Smooth muscle cell (in vitro differentiated cells): ENCODE measurements around the gene FAM177B. TPM values are rescaled to one million over a fixed set of nuclear protein-coding genes. Genes with fewer than 3 reads are reported as not detected.
"Not testable (repeated sequence)": the region's sequence is repeated elsewhere in the genome, so short reads cannot be mapped to it uniquely, and the experiment has no call there.

Experiments
- DNase-seq: peaks from one replicate; lab custom pipeline; 2025; ENCODE audit not compliant: unreplicated experiment; lab: John Stamatoyannopoulos, UW
- H2AFZ ChIP-seq: fragments of 200-600 bp; sonication (generic); 2 replicates; pipeline ENCODE4 v1.6.0; 2016; ENCODE audit warnings: antibody characterized with exemption, low read depth, mild to moderate bottlenecking
- H3F3A ChIP-seq: fragments of 200-600 bp; sonication (generic); 2 replicates; pipeline ENCODE4 v1.6.0; 2017; ENCODE audit warnings: antibody characterized with exemption, low read depth
- H3K27ac ChIP-seq: fragments of 200-600 bp; sonication (generic); 2 replicates; pipeline ENCODE4 v1.5.1; 2016; ENCODE audit warnings: low read depth, mild to moderate bottlenecking
- H3K27me3 ChIP-seq: fragments of 200-600 bp; sonication (generic); 2 replicates; pipeline ENCODE4 v1.6.1; 2016; ENCODE audit warnings: low read depth, mild to moderate bottlenecking
- H3K36me3 ChIP-seq: fragments of 200-600 bp; sonication (generic); 2 replicates; pipeline ENCODE4 v1.5.1; 2016; ENCODE audit warnings: low read depth
- H3K4me1 ChIP-seq: fragments of 200-600 bp; sonication (generic); 2 replicates; pipeline ENCODE4 v1.5.1; 2016; ENCODE audit warnings: low read depth
- H3K4me2 ChIP-seq: fragments of 200-600 bp; sonication (generic); 2 replicates; pipeline ENCODE4 v1.6.0; 2016; ENCODE audit warnings: mild to moderate bottlenecking
- H3K4me3 ChIP-seq: fragments of 200-600 bp; sonication (generic); 2 replicates; pipeline ENCODE4 v1.5.1; 2016; ENCODE audit warnings: mild to moderate bottlenecking
- H3K79me2 ChIP-seq: fragments of 200-600 bp; sonication (generic); 2 replicates; pipeline ENCODE4 v1.6.0; 2016; ENCODE audit warnings: low read depth, mild to moderate bottlenecking
- H3K9ac ChIP-seq: fragments of 200-600 bp; sonication (generic); 2 replicates; pipeline ENCODE4 v1.6.0; 2016; ENCODE audit warnings: low read depth
- H3K9me3 ChIP-seq: fragments of 200-600 bp; sonication (generic); replicated peaks from 2 replicates; pipeline ENCODE4 v1.5.1; 2016; ENCODE audit warnings: low read depth
- H4K20me1 ChIP-seq: fragments of 200-600 bp; sonication (generic); 2 replicates; pipeline ENCODE4 v1.6.0; 2016; ENCODE audit warnings: low read depth
- CTCF ChIP-seq: fragments of 200-600 bp; sonication (generic); IDR thresholded peaks from 2 replicates; pipeline ENCODE4 v1.5.1; 2017; ENCODE audit warnings: borderline replicate concordance, mild to moderate bottlenecking, antibody characterized with exemption; ENCODE audit not compliant: insufficient read depth, poor library complexity, severe bottlenecking
- WGBS: methylation state at CpG from one replicate; pipeline ENCODE4 v1.1.7; 2016; ENCODE audit warnings: low lambda C conversion rate; 5-methylcytosine and 5-hydroxymethylcytosine counted together
- polyA plus RNA-seq: library from polyadenylated mRNA; unstranded; fragments of >200 nt; fragmentation: Nextera tagmentation; extraction: Ambion mirVana; gene quantifications from 2 replicates; pipeline ENCODE4 v1.2.1, GENCODE V29; 2016
- total RNA-seq: library from RNA; depleted of rRNA; stranded (reverse); fragments of >200 nt; gene quantifications from 2 replicates; pipeline ENCODE4 v1.2.3, GENCODE V29; 2014

Gene FAM177B
- total and polyA plus RNA-seq, 2 experiments from 2014 or later, result not detected

GRCh38 chr1:222734740-222735139, 2.3 kb upstream of the FAM177B start:
- Histone ChIP-seq H3K36me3 (peaks cover 34% of the 10 kb centered on the region), H3K9me3 (no peaks in the 10 kb centered on the region), H3K4me2 (no peak overlapping the region), H3K9ac (no peak overlapping the region), H3K4me3 (no peak overlapping the region), H3K27ac (no peak overlapping the region), H4K20me1 (no peaks in the 10 kb centered on the region), H2AFZ (no peak overlapping the region), H3K4me1 (peaks cover 7% of the 10 kb centered on the region), H3K79me2 (no peaks in the 10 kb centered on the region), H3F3A (no peaks in the 10 kb centered on the region), H3K27me3 (no peaks in the 10 kb centered on the region)
- DNase-seq, result no peak
- no peak for TF ChIP-seq CTCF
- WGBS, result 81% methylated on average over 1 of the region's 1 CpG

- no peak for DNase-seq
- 49% methylated on average over 5 of the region's 5 CpGs for WGBS
- no peak overlapping the region for H3K27ac ChIP-seq
These were observed 532 bp upstream of the FAM177B start for GRCh38 chr1:222736470-222736869.

GRCh38 chr1:222739465-222739864, 2.5 kb downstream of the FAM177B start:
- H3F3A ChIP-seq, result no peaks in the 10 kb centered on the region
- H3K27ac ChIP-seq, result no peak overlapping the region
- H3K79me2 ChIP-seq, result no peaks in the 10 kb centered on the region
- H2AFZ ChIP-seq, result no peak overlapping the region
- no peak overlapping the region for H3K4me2 ChIP-seq
- no peak for TF ChIP-seq CTCF
- no peaks in the 10 kb centered on the region for H3K9me3 ChIP-seq
- no peaks in the 10 kb centered on the region for H3K36me3 ChIP-seq
- H3K9ac ChIP-seq, result no peak overlapping the region
- peaks cover 7% of the 10 kb centered on the region for H3K4me1 ChIP-seq
- DNase-seq, result no peak
- H4K20me1 ChIP-seq, result no peaks in the 10 kb centered on the region
- H3K4me3 ChIP-seq, result no peak overlapping the region
- 95% methylated on average over 2 of the region's 2 CpGs for WGBS
- H3K27me3 ChIP-seq, result no peaks in the 10 kb centered on the region

More at GRCh38 chr1:222736470-222736869, 532 bp upstream of the FAM177B start:
- Histone ChIP-seq H3K36me3 (peaks cover 19% of the 10 kb centered on the region), H3F3A (no peaks in the 10 kb centered on the region), H3K4me3 (no peak overlapping the region), H3K9ac (no peak overlapping the region), H2AFZ (no peak overlapping the region), H3K4me1 (peaks cover 7% of the 10 kb centered on the region), H3K9me3 (no peaks in the 10 kb centered on the region), H3K4me2 (no peak overlapping the region), H3K79me2 (no peaks in the 10 kb centered on the region), H4K20me1 (no peaks in the 10 kb centered on the region), H3K27me3 (no peaks in the 10 kb centered on the region)
- TF ChIP-seq CTCF, result no peak

GRCh38 chr1:222739929-222740328, 2.9 kb downstream of the FAM177B start:
- Histone ChIP-seq H4K20me1 (no peaks in the 10 kb centered on the region), H3K4me2 (no peak overlapping the region), H3K4me1 (peaks cover 7% of the 10 kb centered on the region), H3K79me2 (no peaks in the 10 kb centered on the region), H3K4me3 (no peak overlapping the region), H3K27me3 (no peaks in the 10 kb centered on the region), H2AFZ (no peak overlapping the region), H3K36me3 (no peaks in the 10 kb centered on the region), H3F3A (no peaks in the 10 kb centered on the region), H3K27ac (no peak overlapping the region), H3K9ac (no peak overlapping the region), H3K9me3 (no peaks in the 10 kb centered on the region)
- TF ChIP-seq CTCF, result no peak
- 82% methylated on average over 1 of the region's 1 CpG for WGBS
- DNase-seq, result no peak

GRCh38 chr1:222741630-222742457, 4.8 kb downstream of the FAM177B start:
- not testable (repeated sequence) for DNase-seq, H3K4me3 ChIP-seq, H3K9ac ChIP-seq, H3K4me1 ChIP-seq, H3K36me3 ChIP-seq, H3K9me3 ChIP-seq, H2AFZ ChIP-seq, H3K79me2 ChIP-seq, H3K27ac ChIP-seq, H3K4me2 ChIP-seq, H3F3A ChIP-seq, H4K20me1 ChIP-seq, H3K27me3 ChIP-seq
- WGBS, result 94% methylated on average over 5 of the region's 5 CpGs
